ENCODE results near the gene SLC30A5. TPM values are rescaled to one million over a fixed set of nuclear protein-coding genes. Genes with fewer than 3 reads are reported as not detected.

The SLC30A5 gene
- total RNA-seq, 1 donor from 2014 or later: 17.9 TPM

GRCh38 chr5:69149676-69150010 is 55.8 kb downstream of the SLC30A5 start:
- TF ChIP-seq, protein P1, sequence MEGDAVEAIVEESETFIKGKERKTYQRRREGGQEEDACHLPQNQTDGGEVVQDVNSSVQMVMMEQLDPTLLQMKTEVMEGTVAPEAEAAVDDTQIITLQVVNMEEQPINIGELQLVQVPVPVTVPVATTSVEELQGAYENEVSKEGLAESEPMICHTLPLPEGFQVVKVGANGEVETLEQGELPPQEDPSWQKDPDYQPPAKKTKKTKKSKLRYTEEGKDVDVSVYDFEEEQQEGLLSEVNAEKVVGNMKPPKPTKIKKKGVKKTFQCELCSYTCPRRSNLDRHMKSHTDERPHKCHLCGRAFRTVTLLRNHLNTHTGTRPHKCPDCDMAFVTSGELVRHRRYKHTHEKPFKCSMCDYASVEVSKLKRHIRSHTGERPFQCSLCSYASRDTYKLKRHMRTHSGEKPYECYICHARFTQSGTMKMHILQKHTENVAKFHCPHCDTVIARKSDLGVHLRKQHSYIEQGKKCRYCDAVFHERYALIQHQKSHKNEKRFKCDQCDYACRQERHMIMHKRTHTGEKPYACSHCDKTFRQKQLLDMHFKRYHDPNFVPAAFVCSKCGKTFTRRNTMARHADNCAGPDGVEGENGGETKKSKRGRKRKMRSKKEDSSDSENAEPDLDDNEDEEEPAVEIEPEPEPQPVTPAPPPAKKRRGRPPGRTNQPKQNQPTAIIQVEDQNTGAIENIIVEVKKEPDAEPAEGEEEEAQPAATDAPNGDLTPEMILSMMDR (IDR thresholded peaks at IDR 0.05; ENCODE audit: partially characterized antibody, unreplicated experiment): no peak
- DNase-seq: no peak

DNA sequence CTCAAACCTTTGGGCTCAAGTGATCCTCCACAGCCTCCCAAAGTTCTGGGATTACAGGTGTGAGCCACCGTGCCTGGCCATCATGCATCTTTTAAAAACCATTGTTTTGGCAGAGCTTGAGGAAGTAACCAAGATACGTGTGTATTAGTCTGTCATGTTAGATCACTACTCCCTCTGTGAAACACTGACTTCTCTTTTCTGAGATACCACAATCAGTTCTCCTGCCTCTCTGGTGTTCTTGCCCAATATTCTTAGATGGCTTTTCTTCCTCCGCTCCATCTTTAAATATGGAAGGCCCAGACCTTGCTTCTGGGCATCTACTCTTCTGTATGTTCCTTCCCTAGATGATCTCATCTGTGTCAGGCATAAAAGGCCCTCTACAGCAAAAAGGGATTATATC is 58.9 kb downstream of the SLC30A5 start:
- TF ChIP-seq, protein P1 (IDR thresholded peaks at IDR 0.05; ENCODE audit: partially characterized antibody, unreplicated experiment): no peak
- Mint-ChIP-seq H3K36me3 (ENCODE audit: unreplicated experiment) (no peaks in the 10 kb centered on the region), H3K4me1 (ENCODE audit: low read depth, unreplicated experiment) (no peaks in the 10 kb centered on the region), H3K4me3 (ENCODE audit: unreplicated experiment) (no peak overlapping the region), H3K27ac (ENCODE audit: unreplicated experiment) (no peak overlapping the region), H3K9me3 (ENCODE audit: unreplicated experiment) (no peaks in the 10 kb centered on the region), H3K27me3 (ENCODE audit: unreplicated experiment) (peaks cover 2% of the 10 kb centered on the region)
- no peak for DNase-seq

More at GRCh38 chr5:69149676-69150010, 55.8 kb downstream of the SLC30A5 start:
- Mint-ChIP-seq H3K27me3 (ENCODE audit: unreplicated experiment) (peaks cover 2% of the 10 kb centered on the region), H3K4me1 (ENCODE audit: low read depth, unreplicated experiment) (no peaks in the 10 kb centered on the region), H3K27ac (ENCODE audit: unreplicated experiment) (no peak overlapping the region), H3K9me3 (ENCODE audit: unreplicated experiment) (no peaks in the 10 kb centered on the region), H3K4me3 (ENCODE audit: unreplicated experiment) (no peak overlapping the region), H3K36me3 (ENCODE audit: unreplicated experiment) (no peaks in the 10 kb centered on the region)

- Mint-ChIP-seq H3K27me3 (ENCODE audit: unreplicated experiment) (peaks cover 2% of the 10 kb centered on the region), H3K27ac (ENCODE audit: unreplicated experiment) (no peak overlapping the region), H3K36me3 (ENCODE audit: unreplicated experiment) (no peaks in the 10 kb centered on the region), H3K9me3 (ENCODE audit: unreplicated experiment) (no peaks in the 10 kb centered on the region), H3K4me3 (ENCODE audit: unreplicated experiment) (no peak overlapping the region), H3K4me1 (ENCODE audit: low read depth, unreplicated experiment) (no peaks in the 10 kb centered on the region)
- no peak for DNase-seq
- TF ChIP-seq, protein P1 (IDR thresholded peaks at IDR 0.05; ENCODE audit: partially characterized antibody, unreplicated experiment): no peak
These were observed 62.6 kb downstream of the SLC30A5 start for GRCh38 chr5:69156456-69156855.

DNA sequence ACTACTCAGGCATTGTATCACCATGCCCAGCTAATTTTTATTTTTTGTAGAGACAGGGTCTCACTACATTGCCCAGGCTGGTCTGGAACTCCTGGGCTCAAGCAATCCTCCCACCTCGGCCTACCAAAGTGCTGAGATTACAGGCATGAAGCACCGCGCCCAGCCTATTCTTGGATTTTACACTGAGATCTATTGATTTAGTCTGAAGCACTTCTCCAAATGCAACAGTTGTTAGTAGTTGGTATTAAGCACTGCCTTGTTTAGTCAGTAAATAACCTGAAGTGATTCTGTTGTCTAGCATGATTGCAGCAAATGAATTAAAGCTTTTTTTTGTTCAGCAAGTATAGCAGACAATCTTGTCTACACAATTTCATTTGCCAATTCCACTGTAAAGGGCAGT is 64.2 kb downstream of the SLC30A5 start:
- TF ChIP-seq, protein P1 (IDR thresholded peaks at IDR 0.05; ENCODE audit: partially characterized antibody, unreplicated experiment): no peak
- H3K36me3 Mint-ChIP-seq (ENCODE audit: unreplicated experiment): no peaks in the 10 kb centered on the region
- no peak overlapping the region for H3K4me3 Mint-ChIP-seq (ENCODE audit: unreplicated experiment)
- H3K9me3 Mint-ChIP-seq (ENCODE audit: unreplicated experiment): no peaks in the 10 kb centered on the region
- peaks cover 2% of the 10 kb centered on the region for H3K27me3 Mint-ChIP-seq (ENCODE audit: unreplicated experiment)
- no peak for DNase-seq
- no peak overlapping the region for H3K27ac Mint-ChIP-seq (ENCODE audit: unreplicated experiment)
- H3K4me1 Mint-ChIP-seq (ENCODE audit: low read depth, unreplicated experiment): no peaks in the 10 kb centered on the region

GRCh38 chr5:69160651-69161050 is 66.8 kb downstream of the SLC30A5 start:
- no peaks in the 10 kb centered on the region for H3K36me3 Mint-ChIP-seq (ENCODE audit: unreplicated experiment)
- H3K4me1 Mint-ChIP-seq (ENCODE audit: low read depth, unreplicated experiment): no peaks in the 10 kb centered on the region
- no peak overlapping the region for H3K27ac Mint-ChIP-seq (ENCODE audit: unreplicated experiment)
- no peak for DNase-seq
- no peak overlapping the region for H3K4me3 Mint-ChIP-seq (ENCODE audit: unreplicated experiment)
- TF ChIP-seq, protein P1 (IDR thresholded peaks at IDR 0.05; ENCODE audit: partially characterized antibody, unreplicated experiment): no peak
- H3K9me3 Mint-ChIP-seq (ENCODE audit: unreplicated experiment): no peaks in the 10 kb centered on the region
- no peaks in the 10 kb centered on the region for H3K27me3 Mint-ChIP-seq (ENCODE audit: unreplicated experiment)

Measured in glutamatergic neuron (in vitro differentiated cells).